GM18858 (cell line): ENCODE results near the gene CELF5.
"Not testable (repeated sequence)": the region's sequence is repeated elsewhere in the genome, so short reads cannot be mapped to it uniquely, and the experiment has no call there.

Experiments
- ATAC-seq: cut with Tn5 transposase; IDR thresholded peaks from one replicate; pipeline ENCODE4 v1.9.1; 2021; ENCODE audit not compliant: unreplicated experiment

CELF5 gene

DNA sequence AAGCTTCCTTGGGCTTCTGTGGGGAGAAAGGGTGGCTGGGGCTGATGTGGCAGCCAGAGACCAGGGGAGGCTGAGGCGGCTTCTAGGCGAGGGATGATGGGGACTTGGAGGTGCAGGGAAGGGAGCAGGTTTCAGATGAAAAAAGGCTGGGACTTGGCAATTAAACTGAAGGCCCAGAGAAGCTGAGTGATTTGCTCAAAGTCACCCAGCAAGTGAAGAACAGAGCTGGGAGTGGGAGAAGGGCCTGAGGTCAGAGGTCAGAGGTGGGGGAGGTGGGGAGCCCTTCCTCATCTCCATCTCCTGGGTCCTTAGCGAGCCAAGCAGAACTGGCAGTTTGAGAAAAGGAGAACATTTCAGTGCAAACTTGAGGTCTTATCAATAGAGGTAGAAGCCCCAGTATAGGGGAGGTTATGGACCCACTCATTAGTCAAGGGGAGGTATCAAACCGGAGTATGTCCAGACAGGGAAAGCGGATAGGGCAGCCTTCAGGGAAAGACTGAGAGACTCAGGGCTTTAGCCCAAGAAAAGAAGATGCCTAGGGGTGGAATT, 92.3 kb downstream of the CELF5 start:
- ATAC-seq = no peak

DNA sequence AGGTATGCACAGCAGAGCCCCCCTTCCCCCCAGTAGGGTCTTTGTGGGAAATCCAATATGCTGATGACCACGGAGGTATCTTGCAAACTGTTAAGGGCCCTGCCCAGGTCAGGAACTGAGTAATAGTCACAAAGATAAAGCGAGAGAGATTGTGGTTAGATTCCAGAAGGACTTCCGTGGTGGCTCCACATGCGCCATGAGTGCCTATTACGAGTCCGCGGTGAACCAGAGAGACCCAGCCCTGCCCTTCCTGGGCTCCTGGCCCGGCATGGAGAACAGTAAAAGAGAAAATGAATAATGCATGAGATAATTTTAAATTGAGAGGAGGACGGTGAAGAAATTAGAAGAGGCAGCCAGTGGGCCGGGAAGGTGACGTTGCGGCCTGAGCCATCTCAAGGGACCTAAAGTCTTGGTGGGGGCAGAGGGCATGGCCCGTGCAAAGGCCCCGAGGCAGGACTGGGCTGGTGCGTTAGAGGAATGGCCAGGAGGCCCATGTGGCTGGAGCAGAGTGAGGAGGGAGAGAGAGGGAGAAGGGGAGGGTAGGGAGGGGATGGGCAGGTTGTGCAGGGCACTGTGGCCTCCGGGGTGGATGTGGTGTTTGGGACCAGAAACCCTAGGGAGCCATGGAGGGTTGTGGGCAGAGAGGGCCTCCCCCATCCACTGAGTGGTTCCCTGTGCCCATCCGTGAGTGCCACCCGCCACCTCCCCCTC, 95.3 kb downstream of the CELF5 start:
- no peak for ATAC-seq

DNA sequence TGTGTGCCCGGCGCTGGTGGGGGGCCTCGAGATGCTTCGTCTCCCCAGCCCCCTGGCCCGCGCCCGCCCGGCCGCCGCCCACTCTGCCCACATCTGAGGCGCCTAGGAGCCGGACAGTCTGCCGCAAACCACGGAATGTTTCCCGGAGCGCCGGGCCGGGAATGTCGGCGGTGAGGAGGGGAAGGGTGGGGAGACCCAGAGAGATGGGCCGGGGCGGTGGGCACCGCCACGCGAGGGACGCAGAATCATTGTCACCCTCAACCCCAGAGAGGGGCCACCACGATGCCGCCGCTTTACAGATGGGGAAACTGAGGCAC, 95.9 kb downstream of the CELF5 start:
- no peak for ATAC-seq

DNA sequence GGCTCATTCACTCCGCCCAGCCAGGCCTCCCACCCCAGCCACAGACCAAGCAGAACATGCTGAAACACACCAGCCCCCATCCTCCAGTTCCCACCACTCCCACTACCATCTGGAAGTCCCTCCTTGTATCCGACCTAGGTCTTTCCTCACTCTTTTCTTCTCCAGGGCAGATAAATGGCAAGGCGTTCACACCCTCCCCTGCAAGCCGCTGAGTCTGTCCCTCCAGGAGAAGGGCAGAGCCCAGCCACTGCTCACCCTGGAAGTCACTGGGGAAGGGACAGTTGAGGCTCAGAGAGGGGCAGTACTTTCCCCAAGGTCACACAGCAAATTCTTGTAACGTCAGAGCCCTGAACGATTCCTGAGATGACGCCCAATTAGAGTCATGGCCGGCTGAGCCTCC, 96.4 kb downstream of the CELF5 start:
- ATAC-seq = no peak

DNA sequence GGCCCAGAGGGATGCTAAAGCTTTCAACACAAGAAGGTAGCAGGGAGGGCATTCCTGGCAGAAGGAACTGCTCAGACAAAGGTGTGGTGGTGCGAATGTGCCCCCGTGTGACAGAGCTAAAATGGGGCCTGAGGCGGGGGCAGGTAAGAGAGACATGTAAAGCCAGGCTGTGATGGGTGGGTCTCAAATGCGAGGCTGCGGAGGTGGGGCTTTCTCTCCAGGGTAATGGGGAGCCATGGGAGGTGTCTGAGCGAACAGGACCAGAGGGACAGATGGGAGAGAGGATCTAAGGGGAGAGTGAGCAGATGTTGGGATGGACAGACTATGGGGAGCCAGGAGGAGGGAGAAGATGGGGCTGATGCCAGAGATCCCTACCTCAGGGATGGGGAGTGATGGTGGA, 97.2 kb downstream of the CELF5 start:
- ATAC-seq = no peak

DNA sequence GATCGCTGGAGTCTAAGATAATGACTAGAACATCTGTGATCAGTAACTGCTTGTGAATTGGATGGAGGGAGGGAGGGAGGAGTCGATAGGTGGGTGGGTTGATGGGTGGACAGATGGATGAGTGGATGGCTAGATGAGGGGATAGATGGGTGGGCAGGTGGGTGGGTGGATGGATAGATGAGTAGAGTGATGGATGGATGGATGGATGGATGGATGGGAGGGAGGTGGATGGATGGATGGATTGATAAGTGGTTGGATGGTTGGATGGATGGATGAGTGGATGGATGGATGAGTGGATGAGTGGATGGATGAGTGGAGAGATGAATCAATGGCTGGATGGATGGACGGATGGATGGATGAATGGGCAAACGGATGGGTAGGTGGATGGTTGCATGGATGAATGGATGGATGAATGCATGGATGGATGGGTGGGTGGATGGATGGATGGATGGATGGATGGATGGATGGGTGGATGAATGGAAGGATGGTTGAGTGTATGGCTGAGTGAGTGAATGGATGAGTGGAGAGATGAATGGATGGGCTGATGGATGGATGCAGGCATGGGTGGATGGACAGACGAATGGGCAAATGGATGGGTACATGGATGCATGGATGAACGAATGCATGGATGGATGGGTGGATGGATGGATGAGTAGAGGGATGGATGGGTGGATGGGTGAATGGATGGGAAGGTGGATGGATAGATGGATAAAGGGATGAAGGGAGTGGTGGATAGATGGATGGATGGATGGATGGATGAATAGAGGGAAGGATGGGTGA, 97.9 kb downstream of the CELF5 start:
- no peak for ATAC-seq

DNA sequence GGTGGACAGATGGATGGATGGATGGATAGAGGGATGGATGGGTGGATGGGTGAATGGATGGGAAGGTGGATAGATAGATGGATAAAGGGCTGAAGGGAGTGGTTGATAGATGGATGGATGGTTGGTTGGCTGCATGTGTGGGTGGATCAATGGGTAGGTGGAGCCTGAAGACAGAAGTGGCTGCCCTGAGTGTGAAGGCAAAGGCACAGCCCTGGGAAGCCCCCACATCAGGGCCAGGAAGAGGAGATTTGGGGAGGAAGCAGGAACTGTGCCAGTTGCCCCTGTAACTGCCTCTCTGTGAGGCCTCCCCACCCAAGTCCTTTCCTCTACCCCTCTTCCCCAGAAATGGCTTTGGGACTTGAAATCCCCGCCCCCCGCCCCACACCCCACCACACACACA, 98.6 kb downstream of the CELF5 start:
- no peak for ATAC-seq

DNA sequence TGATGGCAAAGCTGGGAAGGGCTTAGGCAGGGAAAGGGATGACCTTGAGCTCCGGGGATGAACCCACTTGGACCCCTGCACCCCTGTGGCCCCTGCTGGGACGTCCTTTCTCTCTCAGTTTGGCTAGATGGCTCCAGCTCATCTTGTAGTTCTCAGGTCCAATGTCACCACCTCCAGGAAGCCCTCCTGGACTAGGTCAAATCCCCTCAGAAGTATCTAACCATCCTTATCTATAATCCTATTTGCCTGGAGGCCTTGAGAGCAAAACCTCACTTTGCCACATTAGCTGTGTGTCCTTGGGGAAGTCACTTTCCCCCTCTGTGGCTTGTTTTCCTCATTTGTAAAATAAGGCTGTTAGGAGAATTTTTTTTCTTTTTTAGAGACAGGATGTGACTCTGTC, 99.2 kb downstream of the CELF5 start:
- no peak for ATAC-seq

DNA sequence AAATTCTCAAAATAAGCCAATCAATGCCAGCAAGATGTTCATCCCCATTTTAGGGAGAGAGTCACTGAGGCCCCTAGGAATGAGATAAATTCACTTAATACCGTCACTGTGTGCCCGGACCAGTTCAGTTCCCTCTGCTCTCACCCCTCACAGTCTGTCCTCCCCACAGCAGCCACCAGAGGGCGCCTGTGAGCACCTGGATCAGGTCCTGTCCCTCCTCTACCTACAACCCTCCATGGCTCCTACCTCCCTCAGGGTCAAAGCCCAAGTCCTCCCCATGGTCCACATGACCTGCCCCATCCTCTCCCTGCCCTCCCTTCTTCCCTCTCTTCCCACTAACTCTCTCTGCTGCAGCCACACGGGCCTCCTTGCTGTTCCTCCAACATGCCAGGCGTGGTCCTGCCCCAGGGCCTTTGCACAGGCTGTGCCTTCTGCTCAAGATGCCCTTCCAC, 100.0 kb downstream of the CELF5 start:
- ATAC-seq = no peak

DNA sequence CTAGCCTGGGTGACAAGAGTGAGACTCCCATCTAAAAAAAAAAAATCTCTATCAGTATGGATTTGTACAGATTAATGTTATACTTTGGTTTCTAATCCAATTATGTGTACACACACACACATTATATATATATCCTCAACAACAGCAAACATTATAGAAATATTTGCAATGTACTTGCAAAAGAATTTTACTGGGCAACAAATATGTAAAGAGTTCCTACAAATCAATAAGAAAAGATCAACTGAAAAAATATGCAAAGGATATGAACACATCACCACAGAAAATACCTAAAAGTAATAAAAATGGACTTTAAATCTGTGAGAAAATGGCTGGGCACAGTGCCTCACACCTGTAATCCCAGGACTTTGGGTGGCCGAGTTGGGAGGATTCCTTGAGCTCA, 101.0 kb downstream of the CELF5 start:
- ATAC-seq = no peak

DNA sequence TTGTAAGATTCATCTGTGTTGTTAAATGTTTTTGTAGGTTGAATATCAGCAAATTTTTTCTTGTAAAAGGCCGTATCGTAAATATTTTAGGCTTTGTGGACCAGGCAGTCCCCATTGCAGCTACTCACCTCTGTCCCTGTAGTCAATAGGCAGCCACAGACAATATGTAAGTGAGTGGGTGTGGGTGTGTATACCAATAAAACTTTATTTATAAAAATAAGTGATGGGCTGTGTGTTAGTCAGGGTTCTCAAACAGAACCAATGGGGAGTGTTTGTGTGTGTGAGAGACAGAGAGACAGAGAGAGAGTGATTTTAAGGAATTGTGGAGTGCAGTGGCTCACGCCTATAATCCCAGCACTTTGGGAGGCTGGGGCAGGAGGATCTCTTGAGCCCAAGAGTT, 104.3 kb downstream of the CELF5 start:
- no peak for ATAC-seq

DNA sequence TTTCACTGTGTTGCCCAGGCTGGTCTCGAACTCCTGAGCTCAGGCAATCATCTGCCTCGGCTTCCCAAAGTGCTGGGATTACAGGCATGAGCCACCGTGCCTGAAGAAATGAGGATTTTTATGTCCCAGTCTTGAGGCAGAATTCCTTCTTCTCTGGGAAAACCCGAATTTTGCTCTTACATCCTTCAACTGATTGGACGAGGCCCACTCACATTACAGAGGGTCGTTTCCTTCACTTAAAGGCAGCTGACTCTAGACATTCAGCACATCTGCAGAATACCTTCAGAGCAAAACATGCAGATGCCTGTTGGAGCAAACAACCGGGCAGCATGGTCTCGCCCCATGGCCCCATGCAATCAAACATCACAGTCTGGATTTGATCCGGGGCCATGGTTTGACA, 105.6 kb downstream of the CELF5 start:
- no peak for ATAC-seq

DNA sequence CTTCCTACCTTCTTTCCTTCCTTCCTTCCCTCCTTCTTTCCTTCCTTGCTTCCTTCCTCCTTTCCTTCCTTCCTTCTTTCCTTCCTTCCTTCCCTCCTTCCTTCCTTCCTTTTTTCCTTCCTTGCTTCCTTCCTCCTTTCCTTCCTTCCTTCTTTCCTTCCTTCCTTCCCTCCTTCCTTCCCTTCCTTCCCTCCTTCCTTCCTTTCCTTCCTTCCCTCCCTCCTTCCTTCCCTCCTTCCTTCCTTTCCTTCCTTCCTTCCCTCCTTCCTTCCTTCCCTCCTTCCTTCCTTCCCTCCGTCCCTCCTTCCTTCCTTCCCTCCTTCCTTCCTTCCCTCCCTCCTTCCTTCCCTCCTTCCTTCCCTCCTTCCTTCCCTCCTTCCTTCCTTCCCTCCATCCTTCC, 107.8 kb downstream of the CELF5 start:
- ATAC-seq = not testable (repeated sequence)

DNA sequence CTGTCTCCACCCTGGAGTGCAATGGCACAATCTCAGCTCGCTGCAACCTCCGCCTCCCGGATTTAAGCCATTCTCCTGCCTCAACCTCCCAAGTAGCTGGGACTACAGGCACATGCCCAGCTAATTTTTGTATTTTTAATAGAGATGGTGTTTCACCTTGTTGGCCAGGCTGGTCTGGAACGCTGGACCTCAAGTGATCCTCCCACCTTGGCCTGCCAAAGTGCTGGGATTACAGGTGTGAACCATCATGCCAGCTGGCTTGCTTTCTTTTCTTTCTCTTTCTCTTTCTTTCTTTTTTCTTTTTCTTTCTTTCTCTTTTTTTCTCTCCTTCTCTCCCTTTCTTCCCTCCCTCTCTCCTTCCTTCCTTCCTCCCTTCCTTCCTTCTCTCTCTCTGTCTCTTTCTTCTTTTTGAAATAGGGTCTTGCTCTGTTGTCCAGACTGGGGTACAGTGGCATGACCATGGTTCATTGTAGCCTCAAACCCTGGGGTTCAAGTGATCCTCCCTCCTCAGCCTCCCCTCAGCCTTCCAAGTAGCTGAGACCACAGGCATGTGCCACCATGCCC, 108.6 kb downstream of the CELF5 start:
- no peak for ATAC-seq

DNA sequence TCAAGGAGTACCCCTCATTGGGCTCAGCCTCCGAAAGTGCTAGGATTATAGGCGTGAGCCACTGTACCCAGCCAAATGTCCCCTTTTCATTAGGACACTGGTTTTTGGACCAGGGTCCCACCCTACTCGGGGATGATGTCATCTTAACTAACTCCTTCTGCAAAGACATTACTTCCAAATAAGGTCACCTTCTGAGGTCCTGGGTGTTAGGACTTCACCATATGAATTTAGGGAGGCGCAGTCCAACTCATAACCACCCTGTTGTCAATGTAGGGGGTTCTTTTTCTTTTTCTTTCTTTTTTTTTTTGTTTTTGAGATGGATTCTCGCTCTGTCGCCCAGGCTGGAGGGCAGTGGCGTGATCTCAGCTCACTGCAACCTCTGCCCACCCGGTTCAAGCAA, 109.2 kb downstream of the CELF5 start:
- no peak for ATAC-seq

DNA sequence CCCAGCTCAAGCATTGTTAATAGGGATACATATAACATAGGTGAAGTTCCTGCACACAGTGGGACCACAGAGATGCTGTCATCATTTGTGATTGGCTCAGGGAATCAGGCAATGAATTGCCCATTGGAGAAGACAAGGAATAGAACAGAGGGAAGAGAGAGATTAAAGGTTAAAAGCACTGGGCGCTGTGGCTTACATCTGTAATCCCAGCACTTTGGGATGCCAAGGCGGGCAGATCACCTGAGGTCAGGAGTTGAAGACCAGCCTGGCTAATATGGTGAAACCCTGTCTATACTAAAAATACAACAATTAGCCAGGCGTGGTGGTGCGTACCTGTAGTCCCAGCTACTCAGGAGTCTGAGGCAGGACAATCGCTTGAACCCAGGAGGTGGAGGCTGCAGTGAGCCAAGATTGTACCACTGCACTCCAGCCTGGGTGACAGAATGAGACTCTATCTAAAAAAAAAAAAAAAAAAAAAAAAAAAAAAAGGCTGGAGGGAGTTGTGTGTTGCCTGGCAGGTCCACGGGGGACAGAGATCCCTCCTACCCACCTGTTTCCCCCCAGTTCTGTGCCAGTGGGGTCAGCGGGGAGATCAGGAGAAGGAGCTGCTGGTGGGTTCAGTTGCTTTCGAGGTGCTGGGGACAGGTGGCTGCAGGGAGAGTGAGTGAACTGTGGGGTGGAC, 110.4 kb downstream of the CELF5 start:
- ATAC-seq = not testable (repeated sequence)

DNA sequence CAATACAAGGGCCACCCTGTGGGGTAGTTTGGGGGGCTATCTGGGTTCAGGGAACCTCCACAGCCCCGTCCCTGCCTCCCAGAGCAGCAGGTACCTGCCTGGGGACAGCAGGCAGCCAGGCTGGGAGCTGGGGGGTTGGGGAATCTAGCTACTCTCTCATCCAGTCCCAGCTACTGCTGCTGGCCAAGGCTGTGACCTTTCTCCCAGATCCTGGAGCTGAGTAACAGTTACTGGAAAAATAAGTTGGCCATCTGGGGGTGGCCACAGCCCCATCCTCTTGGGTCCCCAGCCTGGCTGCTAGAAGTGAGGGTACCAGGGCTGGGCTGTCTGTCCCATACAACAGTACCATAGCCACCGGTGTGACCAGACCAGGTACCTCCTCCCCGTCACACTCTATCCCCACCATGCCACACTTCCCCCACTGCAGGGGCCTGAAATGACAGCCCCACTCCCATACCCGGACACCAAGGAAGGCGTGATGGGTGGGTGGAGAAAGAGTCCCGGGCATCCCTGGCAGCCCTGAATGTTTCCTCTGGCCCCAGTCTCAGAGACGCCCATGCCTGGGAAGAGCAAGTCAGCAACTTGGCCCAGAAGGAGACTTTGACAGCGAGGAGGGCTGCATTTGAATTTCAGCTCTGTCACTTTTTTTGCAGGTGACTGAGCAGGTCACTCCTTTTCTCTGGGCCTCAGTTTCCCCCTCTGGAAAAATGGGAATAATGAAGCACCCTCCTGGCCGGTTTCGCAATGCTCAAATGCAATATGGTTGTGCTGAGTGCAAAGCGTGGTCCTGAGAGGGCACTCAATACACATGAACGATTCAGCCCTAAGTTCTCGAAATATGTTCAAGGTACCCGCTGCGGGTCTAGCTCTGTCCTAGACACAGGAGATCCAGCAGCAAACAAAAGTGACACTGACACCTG, 111.2 kb downstream of the CELF5 start:
- ATAC-seq = no peak

DNA sequence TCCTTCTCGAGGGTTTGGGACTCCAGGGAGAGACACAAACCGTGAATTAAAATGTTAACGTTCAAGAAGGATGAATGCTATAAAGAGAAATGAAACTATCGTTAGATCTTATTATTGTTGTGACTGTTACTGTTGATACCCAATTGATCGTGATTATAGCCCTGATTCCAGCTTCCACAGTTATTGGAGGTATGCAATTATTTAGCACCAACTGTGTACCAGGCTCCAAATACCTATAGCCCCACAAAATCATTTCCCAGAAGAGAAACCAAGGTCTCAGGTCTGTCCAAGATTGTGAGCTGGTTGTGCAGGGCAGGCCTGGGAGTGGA, 111.9 kb downstream of the CELF5 start:
- no peak for ATAC-seq

DNA sequence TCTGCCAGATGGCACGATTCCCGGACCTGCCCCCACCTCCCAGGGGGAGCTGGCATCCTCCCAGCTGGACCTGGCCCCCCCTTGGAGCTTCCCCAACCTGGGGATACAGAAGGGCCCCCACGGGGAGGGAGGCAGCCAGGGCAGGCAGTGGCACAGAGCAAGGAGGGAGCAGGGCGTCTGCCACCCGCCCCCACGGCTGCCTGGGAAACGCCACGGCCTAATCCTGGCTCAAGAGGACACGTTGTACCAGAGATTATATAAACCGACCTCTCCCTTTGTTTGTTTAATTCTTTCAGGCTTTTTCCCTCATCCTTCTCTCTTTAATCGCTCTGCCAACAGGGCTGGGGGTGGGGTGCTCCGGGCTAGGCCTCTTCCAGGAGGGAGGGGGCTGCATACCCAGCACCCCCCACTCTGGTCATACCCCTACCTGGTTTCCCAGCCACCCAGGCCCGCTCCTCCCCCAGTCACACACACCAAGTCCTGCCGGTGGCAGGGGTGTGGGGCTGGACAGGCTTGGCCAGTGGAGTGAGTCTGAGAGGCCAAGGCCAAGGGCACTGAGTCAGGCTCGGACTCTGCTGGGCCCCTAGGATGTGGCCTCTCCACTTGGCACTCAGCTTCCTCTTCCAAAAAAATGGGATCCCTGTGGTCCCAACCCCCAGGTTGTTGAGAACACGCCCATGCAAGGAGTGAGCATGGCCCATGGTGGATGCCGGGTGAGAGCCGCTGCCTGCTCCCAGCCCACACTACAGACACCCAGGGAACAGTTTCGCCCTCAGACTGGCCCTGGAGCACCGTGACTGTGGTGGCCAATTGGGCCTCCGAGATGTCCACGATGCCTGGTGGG, 112.4 kb downstream of the CELF5 start:
- ATAC-seq = no peak
